ENCODE results near the gene CCDC146. TPM values are rescaled to one million over a fixed set of nuclear protein-coding genes. Genes with fewer than 3 reads are reported as not detected.

The CCDC146 gene
- total and polyA plus RNA-seq, 3 experiments from 2014 or later: 1.2 to 5.6 (median 1.5) TPM

- Mint-ChIP-seq H3K36me3 (peaks cover 0 to 2% (median 0%) of the 10 kb centered on the region in 3 donors), H3K4me1 (peaks cover 21 to 35% (median 30%) of the 10 kb centered on the region in 3 donors), H3K27ac (peak overlapping the region in 3 of 8 donors; percentile 43 to 78 (median 74)), H3K27me3 (no peaks in the 10 kb centered on the region), H3K9me3 (no peaks in the 10 kb centered on the region), H3K4me3 (peak overlapping the region in 1 of 7 donors; percentile 45)
- Histone ChIP-seq H3K36me3 (ENCODE audit: insufficient read depth, low read length) (no peaks in the 10 kb centered on the region), H3K4me1 (ENCODE audit: insufficient read depth, low read length) (peaks cover 18% of the 10 kb centered on the region), H3K4me3 (ENCODE audit: low read length) (no peak overlapping the region), H3K27me3 (ENCODE audit: insufficient read depth, low read length, poor library complexity, severe bottlenecking) (no peaks in the 10 kb centered on the region), H3K9me3 (ENCODE audit: low read length) (no peaks in the 10 kb centered on the region), H3K27ac (ENCODE audit: low read depth, low read length) (no peak overlapping the region)
- ChIA-PET CTCF (no interaction called here), POLR2A (no interaction called here)
- no peak for DNase-seq
These were observed 215.1 kb downstream of the CCDC146 start for GRCh38 chr7:77337456-77337990.

- no peak overlapping the region for H3K27ac ChIP-seq (ENCODE audit: low read depth, low read length)
- CTCF ChIA-PET: no interaction called here
These were observed 215.8 kb downstream of the CCDC146 start for GRCh38 chr7:77338260-77338659.

DNA sequence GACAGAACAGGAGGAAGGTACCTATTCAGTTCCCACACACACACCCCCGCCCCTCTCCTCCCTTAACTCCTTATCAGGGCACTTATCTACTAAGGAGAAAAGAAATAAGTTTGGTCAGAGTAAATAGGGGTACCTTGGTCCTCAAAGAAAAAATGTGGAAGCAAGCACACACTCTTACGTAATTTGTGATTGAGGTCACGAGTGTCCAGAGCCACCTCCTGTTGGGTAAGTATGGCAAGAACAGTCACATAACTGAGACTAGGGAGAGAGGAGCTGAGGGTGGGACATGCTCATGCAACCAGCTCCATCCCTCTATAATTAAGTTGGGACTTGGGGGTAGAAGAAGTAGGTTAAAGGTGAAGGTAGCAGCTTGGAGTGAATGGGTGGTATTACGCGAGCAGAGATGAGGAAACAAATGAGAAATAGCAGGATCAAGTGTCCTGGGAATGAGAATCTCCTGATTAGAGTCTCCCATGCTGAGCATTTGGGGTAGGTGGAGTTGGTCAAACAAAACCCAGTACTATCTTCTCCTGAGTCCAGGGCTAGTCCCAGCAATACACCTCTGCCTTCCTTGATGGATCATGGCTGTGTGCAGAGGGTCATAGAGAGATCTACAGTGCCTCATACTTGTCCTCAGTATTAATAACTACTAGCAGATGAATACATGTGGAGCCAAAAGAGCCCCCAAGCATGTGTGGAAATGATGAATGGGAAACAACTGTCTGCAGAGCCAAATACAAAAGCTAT, 216.6 kb downstream of the CCDC146 start:
- Histone ChIP-seq H3K36me3 (ENCODE audit: insufficient read depth, low read length) (no peaks in the 10 kb centered on the region), H3K27ac (ENCODE audit: low read depth, low read length) (no peak overlapping the region), H3K27me3 (ENCODE audit: insufficient read depth, low read length, poor library complexity, severe bottlenecking) (no peaks in the 10 kb centered on the region), H3K4me1 (ENCODE audit: insufficient read depth, low read length) (peaks cover 18% of the 10 kb centered on the region), H3K9me3 (ENCODE audit: low read length) (no peaks in the 10 kb centered on the region), H3K4me3 (ENCODE audit: low read length) (no peak overlapping the region)
- ChIA-PET POLR2A (no interaction called here), CTCF (no interaction called here)
- H3K4me3 Mint-ChIP-seq: peak overlapping the region in 2 of 7 donors; percentile 1 to 30
- H3K9me3 Mint-ChIP-seq: no peaks in the 10 kb centered on the region
- peaks cover 0 to 2% (median 0%) of the 10 kb centered on the region in 3 donors for H3K36me3 Mint-ChIP-seq
- H3K27ac Mint-ChIP-seq: peak overlapping the region in 5 of 8 donors; percentile 1 to 79 (median 10)
- no peaks in the 10 kb centered on the region for H3K27me3 Mint-ChIP-seq
- peaks cover 21 to 35% (median 30%) of the 10 kb centered on the region in 3 donors for H3K4me1 Mint-ChIP-seq
- DNase-seq: no peak

More at GRCh38 chr7:77338260-77338659, 215.8 kb downstream of the CCDC146 start:
- Mint-ChIP-seq H3K36me3 (peaks cover 0 to 2% (median 0%) of the 10 kb centered on the region in 3 donors), H3K9me3 (no peaks in the 10 kb centered on the region), H3K27ac (peak overlapping the region in 6 of 8 donors; percentile 5 to 79 (median 35)), H3K4me3 (peak overlapping the region in 3 of 7 donors; percentile 15 to 42 (median 16)), H3K4me1 (peaks cover 21 to 35% (median 30%) of the 10 kb centered on the region in 3 donors), H3K27me3 (no peaks in the 10 kb centered on the region)
- Histone ChIP-seq H3K9me3 (ENCODE audit: low read length) (no peaks in the 10 kb centered on the region), H3K27me3 (ENCODE audit: insufficient read depth, low read length, poor library complexity, severe bottlenecking) (no peaks in the 10 kb centered on the region), H3K4me3 (ENCODE audit: low read length) (no peak overlapping the region), H3K4me1 (ENCODE audit: insufficient read depth, low read length) (peaks cover 18% of the 10 kb centered on the region), H3K36me3 (ENCODE audit: insufficient read depth, low read length) (no peaks in the 10 kb centered on the region)
- no peak for DNase-seq
- POLR2A ChIA-PET: no interaction called here

DNA sequence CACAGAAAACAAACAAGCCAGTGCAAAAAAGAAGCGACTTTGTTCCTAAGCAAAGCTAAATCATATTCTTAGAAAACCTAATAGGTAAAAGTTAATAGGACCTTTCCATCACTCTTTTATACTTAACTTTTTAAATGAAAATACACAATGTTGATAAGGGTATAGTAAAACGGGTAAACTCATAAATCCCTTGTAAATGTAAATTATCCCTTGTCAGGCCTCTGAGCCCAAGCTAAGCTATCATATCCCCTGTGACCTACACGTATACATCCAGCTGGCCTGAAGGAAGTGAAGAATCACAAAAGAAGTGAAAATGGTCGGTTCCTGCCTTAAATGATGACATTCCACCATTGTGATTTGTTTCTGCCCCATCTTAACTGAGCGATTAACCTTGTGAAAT, 217.3 kb downstream of the CCDC146 start:
- Mint-ChIP-seq H3K4me3 (no peak overlapping the region), H3K9me3 (no peaks in the 10 kb centered on the region), H3K27ac (peak overlapping the region in 1 of 8 donors; percentile 31), H3K36me3 (peaks cover 0 to 2% (median 0%) of the 10 kb centered on the region in 3 donors), H3K4me1 (peaks cover 21 to 35% (median 30%) of the 10 kb centered on the region in 3 donors), H3K27me3 (no peaks in the 10 kb centered on the region)
- CTCF ChIA-PET: no interaction called here
- POLR2A ChIA-PET: no interaction called here
- H3K4me1 ChIP-seq (ENCODE audit: insufficient read depth, low read length): peaks cover 18% of the 10 kb centered on the region
- no peaks in the 10 kb centered on the region for H3K27me3 ChIP-seq (ENCODE audit: insufficient read depth, low read length, poor library complexity, severe bottlenecking)
- no peak overlapping the region for H3K4me3 ChIP-seq (ENCODE audit: low read length)
- DNase-seq: no peak
- H3K9me3 ChIP-seq (ENCODE audit: low read length): no peaks in the 10 kb centered on the region
- H3K36me3 ChIP-seq (ENCODE audit: insufficient read depth, low read length): no peaks in the 10 kb centered on the region
- no peak overlapping the region for H3K27ac ChIP-seq (ENCODE audit: low read depth, low read length)

Other genes starting within 250 kb of the CCDC146 start
- gene SPDYE17, start 90.3 kb upstream of the CCDC146 start, total RNA-seq: not detected
- not detected for gene SPDYE17, start 90.3 kb upstream of the CCDC146 start, polyA plus RNA-seq
- gene SPDYE18, start 60.1 kb upstream of the CCDC146 start, total RNA-seq: under 1 TPM in 1 of 2 experiments, not detected in 1; 0.53 TPM
- gene SPDYE18, start 60.1 kb upstream of the CCDC146 start, polyA plus RNA-seq: not detected
- gene FGL2, start 77.2 kb downstream of the CCDC146 start, total RNA-seq: 1 to 10 TPM; 2.2 to 3.1 TPM
- gene FGL2, start 77.2 kb downstream of the CCDC146 start, polyA plus RNA-seq: 4.1 TPM

Measured in CD8-positive, alpha-beta memory T cell (primary cell).